ENCODE measurements around the gene MAMSTR. TPM values are rescaled to one million over a fixed set of nuclear protein-coding genes. Genes with fewer than 3 reads are reported as not detected.

MAMSTR gene
- total RNA-seq = 1.9 and 3.8 TPM in 2 replicates

DNA sequence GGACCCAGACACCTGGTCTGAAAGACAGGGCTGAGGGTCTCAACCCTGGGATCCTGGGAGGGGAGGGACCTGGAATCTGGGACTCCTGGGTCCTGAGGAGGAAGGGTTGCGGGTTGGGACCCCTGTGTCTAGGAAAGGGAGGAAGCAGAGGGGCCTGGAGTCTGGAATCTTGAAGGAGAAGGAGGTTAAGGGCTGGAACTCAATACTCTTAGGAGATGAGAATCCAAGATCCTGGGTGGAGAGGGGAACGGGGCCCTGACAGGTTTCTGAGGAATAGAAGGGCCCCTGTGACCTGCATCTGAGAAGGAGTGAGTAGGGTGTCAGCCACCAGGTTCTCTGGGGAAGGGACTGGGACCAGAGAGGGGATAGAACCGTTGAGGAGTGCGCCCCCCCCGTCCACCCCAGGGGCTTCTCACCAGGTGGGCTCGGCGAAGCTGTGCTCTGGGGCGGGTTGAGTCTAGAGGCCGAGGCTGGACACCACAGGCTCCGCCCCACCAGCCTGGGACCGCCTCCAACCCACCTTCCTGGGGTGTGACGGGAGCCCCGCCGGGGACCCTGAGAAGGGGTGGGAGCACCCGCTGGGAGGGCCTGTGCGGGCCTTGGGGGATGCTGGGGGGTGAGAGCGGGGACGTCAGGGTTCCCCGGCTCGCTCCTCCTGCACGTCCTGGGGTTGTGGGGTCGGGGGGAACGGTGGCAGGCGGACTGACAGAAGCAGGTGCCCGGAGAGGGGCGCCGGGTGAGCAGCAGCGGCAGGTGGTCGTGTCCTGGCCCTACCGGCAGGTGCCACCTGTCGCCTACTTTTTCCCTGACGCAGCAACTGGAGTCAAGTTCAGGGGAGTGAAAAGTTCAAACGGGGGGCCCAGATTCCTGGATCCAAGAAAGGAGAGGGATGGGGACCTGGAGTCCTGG lies at the start of gene MAMSTR:
MAMSTR (minus strand) TSS at position 463 of the 909 bp plus-strand sequence. CDS start 694 bp downstream, outside the sequence.

DNA sequence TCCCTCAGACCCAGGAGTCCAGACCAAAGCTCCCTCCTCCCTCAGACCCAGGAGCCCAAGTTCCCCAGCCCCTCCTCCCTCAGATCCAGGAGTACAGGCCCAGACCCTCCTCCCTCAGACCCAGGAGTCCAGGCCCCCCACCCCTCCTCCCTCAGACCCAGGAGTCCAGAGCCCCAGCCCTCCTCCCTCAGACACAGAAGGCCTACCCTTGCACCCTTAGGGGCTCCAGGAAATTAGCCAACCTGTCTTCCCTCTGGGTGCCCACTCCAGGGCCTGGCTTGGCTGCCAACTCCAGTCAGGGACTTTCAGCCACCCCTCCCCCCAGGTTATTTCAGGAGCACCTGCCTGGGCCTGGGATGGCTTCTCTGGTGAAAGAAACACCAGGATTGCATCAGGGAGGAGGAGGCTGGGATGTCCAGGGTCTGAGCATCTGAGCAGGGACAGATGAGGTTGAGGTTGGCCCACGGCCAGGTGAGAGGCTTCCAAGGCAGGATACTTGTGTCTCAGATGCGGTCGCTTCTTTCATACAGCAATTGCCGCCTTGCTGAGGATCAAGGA lies 35.6 kb upstream of the MAMSTR start, which contains the start of gene FGF21:
FGF21 (plus strand) TSS at position 441 of the 558 bp plus-strand sequence. CDS start 713 bp downstream, outside the sequence.

GRCh38 chr19:48752496-48753365 lies 33.2 kb upstream of the MAMSTR start, which contains the start of gene FUT1:
FUT1 (minus strand) TSS chr19:48752641; CDS start chr19:48751281, 1,360 bp downstream.

DNA sequence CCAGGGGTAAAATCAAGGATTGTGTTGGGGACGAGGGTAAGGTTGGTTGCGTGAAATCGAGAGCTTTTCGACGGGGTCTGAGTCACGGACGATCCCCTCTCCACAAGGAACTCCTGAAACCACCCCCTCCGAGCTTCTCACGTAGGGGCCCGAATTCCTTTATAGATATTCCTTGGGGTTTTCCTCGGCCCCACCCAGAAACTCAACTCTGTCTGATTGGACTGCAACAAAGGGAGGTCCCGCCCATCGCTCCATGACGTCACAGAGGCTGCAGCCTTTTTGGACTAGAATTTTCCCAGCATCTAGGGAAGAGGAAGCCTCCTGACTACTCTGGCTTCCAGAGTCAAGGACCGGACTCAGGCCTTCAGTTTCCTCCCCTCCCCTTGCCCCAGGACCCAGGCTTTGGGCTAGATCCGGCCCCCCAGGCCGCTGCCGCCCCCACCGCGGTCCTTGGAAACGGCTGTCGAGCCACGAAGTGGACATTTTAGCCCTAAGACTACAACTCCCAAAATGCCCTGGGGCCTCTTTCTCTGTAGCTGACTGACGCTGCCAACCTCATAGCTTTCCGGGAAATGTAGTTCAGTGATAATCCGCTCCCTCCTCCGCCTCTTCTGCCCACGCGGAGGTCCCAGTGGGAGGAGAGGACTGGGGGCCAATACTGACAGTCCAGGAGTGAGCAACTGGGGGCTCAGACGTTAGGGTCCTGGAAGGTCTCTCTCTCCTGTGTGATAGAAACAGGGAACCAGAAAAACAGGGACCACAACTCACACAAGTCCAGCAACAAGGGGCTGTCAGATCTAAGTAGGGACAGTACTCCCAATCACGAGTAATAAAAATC lies 27.4 kb upstream of the MAMSTR start, which contains the start of gene IZUMO1:
IZUMO1 (minus strand) TSS at position 172 of the 838 bp plus-strand sequence. CDS start 1,050 bp downstream, outside the sequence.

DNA sequence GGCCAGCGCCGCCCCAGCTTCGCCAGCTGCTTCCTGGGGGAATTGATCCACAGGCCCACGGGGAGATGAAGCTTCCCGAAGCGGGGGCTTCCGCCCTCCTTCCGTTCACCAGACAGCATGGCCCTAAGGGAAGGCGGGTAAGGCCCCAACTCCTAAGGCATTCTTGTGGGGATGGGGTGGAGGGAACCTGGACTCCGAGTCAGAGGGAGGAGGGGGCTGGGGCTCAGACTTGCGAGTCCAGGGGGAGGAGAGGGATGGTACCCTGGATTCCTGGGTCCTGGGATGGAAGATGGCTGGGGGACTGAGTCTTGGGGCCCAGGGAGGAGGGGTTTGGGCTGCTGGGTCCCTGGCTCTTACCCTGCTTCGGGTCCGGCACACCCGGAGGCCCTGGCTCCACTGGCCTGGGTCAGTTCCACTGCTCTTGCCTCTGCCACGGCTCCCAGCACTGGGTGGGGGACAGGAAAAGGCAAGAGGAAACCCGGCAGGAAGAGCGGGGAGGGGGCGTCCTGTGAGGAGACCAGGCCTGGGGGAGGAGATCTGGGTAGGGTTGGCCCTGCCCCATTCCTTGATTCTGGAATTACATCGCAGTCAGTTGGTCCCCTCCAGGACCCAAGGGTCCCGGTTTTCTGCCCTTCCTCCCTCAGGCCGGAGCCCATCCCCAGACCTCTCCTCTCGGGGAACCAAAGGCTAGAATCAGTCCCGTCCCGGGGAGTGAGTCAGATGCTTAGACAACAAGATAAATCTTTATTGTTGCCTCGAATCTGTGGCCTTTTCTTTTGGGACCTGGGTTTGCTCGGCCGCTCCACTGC lies 20.8 kb upstream of the MAMSTR start, which contains the start of gene RASIP1:
RASIP1 (minus strand) TSS at position 447 of the 809 bp plus-strand sequence; CDS start at position 119, 328 bp downstream.

GRCh38 chr19:48695743-48696352 lies 23.7 kb downstream of the MAMSTR start, which contains the start of gene FUT2:
FUT2 (plus strand) TSS chr19:48695971; CDS start chr19:48702957, 6,986 bp downstream.

DNA sequence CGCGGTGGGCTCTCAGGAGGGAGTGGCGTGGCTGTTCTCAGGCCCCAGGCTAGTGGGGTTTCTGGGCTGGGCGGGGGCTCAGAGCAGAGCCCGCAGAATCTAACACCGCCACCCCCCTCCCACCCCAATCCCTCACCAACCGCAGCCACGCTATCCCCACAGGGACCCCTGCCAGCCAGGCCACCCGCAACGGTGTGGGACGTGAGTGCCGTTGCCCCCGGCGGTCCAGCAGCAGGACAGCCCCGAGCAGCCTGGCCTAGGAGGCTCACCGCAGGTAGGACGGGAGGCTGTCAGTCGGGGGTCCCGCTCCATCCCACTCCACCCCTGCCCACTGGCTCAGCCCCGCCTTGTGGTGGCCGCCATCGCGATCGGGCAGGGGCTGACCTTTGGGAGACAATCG lies 46.5 kb downstream of the MAMSTR start, which contains the start of gene NTN5:
NTN5 (minus strand) TSS at position 24 of the 400 bp plus-strand sequence. CDS start 2,031 bp downstream, outside the sequence.

Other genes starting within 250 kb of the MAMSTR start
- 0.15 and 0.50 TPM in 2 replicates for gene LMTK3, start 207.9 kb downstream of the MAMSTR start, total RNA-seq
- gene SULT2B1, start 167.6 kb downstream of the MAMSTR start, total RNA-seq = not detected in 2 replicates
- gene SPACA4, start 113.0 kb downstream of the MAMSTR start, total RNA-seq = not detected in 2 replicates
- gene FAM83E, start 104.6 kb downstream of the MAMSTR start, total RNA-seq = under 0.01 and 0.33 TPM in 2 replicates
- 1,963 and 2,036 TPM in 2 replicates for gene RPL18, start 100.5 kb downstream of the MAMSTR start, total RNA-seq
- 13.4 and 18.0 TPM in 2 replicates for gene SPHK2, start 100.2 kb downstream of the MAMSTR start, total RNA-seq
- 11.6 and 14.1 TPM in 2 replicates for gene DBP, start 82.3 kb downstream of the MAMSTR start, total RNA-seq
- gene CA11, start 73.5 kb downstream of the MAMSTR start, total RNA-seq = 1.6 and 2.8 TPM in 2 replicates
- under 0.01 and 0.33 TPM in 2 replicates for gene NTN5, start 46.7 kb downstream of the MAMSTR start, total RNA-seq
- gene FUT2, start 23.8 kb downstream of the MAMSTR start, total RNA-seq = not detected in 2 replicates
- 1.0 and 2.8 TPM in 2 replicates for gene RASIP1, start 20.9 kb upstream of the MAMSTR start, total RNA-seq
- gene IZUMO1, start 27.2 kb upstream of the MAMSTR start, total RNA-seq = not detected in 2 replicates
- gene FUT1, start 32.9 kb upstream of the MAMSTR start, total RNA-seq = under 0.01 TPM in 2 replicates
- gene FGF21, start 35.8 kb upstream of the MAMSTR start, total RNA-seq = not detected in 2 replicates
- gene BCAT2, start 91.3 kb upstream of the MAMSTR start, total RNA-seq = 46.4 and 51.6 TPM in 2 replicates
- gene HSD17B14, start 116.8 kb upstream of the MAMSTR start, total RNA-seq = 6.0 TPM in 2 replicates
- gene PLEKHA4, start 148.9 kb upstream of the MAMSTR start, total RNA-seq = 33.5 and 35.4 TPM in 2 replicates
- gene PPP1R15A, start 152.7 kb upstream of the MAMSTR start, total RNA-seq = 70.0 and 111 TPM in 2 replicates
- 0.44 and 1.7 TPM in 2 replicates for gene TULP2, start 179.0 kb upstream of the MAMSTR start, total RNA-seq
- gene NUCB1, start 180.6 kb upstream of the MAMSTR start, total RNA-seq = 185 and 330 TPM in 2 replicates
- gene DHDH, start 214.0 kb upstream of the MAMSTR start, total RNA-seq = not detected in 2 replicates
- 84.1 and 144 TPM in 2 replicates for gene BAX, start 235.2 kb upstream of the MAMSTR start, total RNA-seq
- gene FTL, start 245.6 kb upstream of the MAMSTR start, total RNA-seq = 3,972 and 15,717 TPM in 2 replicates